GM21737 (cell line): ENCODE measurements around the gene GKAP1.
"Not testable (repeated sequence)": the region's sequence is repeated elsewhere in the genome, so short reads cannot be mapped to it uniquely, and the experiment has no call there.

Source experiments
- ATAC-seq: cut with Tn5 transposase; IDR thresholded peaks from one replicate; pipeline ENCODE4 v1.9.1; 2021; ENCODE audit warnings: mild to moderate bottlenecking, moderate library complexity; ENCODE audit not compliant: unreplicated experiment

The GKAP1 gene

DNA sequence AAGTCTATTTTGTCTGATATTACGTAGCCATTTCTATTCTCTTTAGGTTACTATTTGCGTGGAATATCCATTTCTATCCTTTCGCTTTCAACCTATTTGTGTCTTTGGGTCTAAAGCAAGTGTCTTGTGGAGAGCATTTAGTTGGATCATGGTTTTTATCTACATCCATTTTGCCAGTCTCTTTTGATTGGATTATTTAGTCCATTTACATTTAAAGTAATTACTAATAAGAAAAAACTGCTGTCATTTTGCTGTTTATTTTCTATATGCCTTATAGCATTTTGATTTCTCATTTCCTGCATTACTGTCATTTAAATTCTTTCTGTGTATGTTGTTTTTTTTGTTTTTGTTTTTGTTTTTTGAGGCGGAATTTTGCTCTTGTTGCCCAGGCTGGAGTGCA is 83.8 kb downstream of the GKAP1 start:
- no peak for ATAC-seq

DNA sequence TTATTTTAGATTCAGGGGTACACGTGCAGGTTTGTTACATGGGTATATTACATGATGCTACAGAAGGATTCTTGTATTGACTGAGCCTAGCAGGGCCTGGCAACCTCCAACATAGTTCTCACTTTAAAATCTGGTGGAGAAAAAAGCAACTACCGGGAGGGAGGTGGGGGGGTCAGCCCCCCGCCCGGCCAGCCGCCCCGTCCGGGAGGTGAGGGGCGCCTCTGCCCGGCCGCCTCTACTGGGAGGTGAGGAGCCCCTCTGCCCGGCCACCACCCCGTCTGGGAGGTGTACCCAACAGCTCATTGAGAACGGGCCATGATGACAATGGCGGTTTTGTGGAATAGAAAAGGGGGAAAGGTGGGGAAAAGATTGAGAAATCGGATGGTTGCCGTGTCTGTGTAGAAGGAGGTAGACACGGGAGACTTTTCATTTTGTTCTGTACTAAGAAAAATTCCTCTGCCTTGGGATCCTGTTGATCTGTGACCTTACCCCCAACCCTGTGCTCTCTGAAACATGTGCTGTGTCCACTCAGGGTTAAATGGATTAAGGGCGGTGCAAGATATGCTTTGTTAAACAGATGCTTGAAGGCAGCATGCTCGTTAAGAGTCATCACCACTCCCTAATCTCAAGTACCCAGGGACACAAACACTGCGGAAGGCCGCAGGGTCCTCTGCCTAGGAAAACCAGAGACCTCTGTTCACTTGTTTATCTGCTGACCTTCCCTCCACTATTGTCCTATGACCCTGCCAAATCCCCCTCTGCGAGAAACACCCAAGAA is 88.8 kb downstream of the GKAP1 start:
- not testable (repeated sequence) for ATAC-seq

DNA sequence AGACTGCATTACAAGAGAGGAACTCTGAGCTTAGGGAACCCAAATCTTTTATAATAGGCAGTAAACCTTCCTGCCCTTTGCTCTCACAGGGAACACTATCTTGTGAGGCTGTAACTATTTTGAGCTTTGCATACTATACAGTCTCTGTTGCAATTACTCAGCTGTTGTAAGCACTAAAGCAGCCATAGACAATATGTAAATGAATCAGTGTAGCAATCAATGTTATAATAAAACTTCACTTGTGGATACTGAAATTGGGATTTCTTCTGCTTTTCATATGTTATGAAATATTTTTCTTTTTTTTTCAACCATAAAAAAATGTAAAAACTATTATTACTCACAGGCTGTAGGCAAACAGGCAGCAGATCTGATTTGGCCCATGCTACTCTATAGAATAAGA is 93.1 kb downstream of the GKAP1 start:
- ATAC-seq: no peak

DNA sequence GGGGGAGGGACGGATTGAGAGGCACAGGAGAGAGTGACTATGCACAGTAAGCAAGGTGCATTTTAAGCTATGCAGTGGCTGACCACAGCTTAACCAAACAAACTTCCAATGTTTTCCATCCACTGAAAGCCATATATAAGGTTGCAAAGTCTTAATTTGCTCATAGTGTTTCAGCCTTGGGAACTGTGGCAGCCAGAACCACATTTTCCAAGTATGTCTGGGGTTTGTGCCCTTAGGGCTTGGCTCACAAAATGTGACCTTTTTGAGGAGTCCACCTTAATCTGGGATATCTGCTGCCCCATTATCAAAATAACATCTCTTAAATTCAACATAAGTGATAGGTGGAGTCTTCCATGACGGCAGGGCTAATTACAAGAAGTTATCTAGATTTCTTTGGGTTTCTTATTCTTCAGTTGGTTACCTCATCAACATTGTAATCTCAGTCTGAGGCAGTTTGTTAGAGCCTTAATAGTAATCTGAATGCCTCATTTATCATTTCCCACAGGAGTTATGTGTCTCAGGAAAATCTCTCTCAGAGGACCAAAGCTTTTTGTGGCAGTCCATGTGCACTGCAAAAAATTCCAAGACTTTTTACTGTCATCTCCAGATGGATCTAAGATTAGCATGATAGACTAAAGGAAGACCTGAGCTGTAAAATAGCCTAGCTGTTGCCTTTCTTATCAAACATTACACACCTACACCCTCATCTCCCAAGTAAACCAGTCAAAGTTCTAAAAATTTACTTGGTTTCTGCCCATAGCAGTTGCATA is 94.7 kb downstream of the GKAP1 start:
- ATAC-seq: no peak

DNA sequence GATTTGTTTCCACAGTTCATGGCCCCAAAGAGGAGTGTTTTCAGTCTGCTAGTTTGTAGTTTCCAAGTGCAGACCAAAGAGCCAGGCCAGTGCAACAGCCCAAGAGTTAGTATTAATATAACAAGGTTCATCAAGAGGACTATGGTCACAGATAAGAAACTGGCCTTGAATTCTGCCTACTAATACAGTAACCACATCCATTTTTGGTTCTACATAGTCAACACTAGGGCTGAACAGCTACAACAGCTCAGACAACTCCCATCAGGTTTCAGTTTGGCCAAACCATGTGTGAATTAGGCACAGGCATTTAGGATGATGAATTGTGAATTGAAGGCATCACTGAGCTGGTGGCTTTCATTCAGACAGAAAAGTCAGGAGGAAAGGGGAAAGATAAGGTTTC is 96.1 kb downstream of the GKAP1 start:
- ATAC-seq: no peak

DNA sequence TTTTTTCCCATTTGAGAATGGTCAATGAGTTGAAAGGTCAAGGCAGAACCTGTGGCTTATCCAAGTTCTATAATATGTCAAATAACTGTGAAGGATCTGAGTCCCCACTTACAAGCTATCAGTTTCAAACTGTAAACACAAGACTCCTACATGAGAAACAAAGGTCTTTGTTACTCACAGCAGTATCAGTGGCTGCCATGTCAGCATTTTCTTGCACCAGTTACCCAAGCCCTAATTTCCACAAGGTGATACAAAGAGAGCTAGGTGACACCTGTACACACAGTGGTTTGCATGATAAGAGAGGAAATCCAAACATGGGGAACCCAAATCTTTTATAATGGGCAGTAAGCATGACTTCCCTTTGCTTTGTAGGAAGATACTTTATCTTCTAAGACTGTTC is 101.8 kb downstream of the GKAP1 start:
- ATAC-seq: no peak

DNA sequence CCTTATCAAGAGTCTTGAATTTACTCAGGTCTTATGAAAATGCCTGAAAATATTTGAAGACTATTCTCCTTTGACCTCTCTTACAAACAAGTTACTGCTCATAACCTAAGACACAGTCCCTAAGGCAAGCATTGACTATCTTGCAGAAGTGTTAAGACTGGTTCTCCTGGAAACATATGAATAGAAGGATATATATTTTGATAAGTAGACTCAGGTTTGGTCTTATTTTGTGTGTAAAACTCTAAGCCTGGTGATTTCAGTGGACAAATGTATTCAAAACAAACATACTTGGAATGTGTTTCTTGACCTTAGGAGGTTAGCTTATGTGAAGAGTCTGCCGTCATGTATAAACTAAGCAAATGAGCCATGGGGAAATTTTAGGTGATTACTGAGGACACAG is 102.3 kb downstream of the GKAP1 start:
- ATAC-seq: no peak

DNA sequence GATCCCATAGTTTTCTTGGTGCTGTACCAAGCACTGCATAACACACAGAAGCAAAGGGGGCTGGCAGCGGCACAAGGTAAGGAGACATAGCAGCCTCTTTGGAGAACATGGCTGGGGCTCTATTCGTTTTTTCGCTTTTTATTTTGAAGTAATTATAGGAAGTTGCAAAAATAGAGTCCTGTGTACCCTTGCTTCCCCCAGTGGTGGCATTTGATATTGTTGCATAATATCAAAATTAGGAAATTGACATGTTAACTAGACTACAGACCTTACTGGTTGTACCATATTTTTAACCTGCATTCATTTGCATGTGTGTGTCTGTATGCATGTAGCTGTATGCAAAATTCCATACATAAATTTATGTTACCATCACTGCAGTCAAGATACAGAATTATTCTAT is 103.2 kb downstream of the GKAP1 start:
- ATAC-seq: no peak

DNA sequence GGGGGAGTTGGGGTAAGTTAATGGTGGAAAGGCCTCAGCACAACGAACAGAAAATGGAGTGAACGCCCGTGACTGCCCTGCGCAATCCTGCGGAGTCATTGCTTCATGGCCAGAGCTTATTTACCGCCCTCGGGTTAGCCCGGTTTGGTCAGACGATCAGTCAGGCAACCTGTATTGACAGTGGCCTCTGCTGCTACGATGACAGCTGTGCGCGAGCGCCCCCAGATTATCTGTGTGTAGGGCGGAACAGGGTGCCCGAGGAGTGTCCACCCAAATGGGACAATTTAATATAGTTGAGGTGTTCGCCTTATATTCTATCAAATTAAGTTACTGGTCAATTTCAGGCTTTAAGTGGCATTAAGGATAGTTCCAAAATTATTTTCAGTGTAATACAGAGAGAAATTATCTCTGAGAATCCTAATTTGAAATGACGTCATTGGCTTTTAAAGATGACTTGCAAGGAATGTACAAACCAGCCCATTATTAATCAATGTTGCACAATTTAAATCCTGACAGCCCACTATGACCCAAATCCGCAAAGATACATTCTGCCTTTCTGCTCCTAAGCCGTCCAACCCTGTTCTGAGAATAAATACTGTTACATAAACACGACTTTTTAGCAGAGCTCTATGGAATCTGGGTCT is 108.9 kb downstream of the GKAP1 start:
- peak; percentile 48 for ATAC-seq

DNA sequence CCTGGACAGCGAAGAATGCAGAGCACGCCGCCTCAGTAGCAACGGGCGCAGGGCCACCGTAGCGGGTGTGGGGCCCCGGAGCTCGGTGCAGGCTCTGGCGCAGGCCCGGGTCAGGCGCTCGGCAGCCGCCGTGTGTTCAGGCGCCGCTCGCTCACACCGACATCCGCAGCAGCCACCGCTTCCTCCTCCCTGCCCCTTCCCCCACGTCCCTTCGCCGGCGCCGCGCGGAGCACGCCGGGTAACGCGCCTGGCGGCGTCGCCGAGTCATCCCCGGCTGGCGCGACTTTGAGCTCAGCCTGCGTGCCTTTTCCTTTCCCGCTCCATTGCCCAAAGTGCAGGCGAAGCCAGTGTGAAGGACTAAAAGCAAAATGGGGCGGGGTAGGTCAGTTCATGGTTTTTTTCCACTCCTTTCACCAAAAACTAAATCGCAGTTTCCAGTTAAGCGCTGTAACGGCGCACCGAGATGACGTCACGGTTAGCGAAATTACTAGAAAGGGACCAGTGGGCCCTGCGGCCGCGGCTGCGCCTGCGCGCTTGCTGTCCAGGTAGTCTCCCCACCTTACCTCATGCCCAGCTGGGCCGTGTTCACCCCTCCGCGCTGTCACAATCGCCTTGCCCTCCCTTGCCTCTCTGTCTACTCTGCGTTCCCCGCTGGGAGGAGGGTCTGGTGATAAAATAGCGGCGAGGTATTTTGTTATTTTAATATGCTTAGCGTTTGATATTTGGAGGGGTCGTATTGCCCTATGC is 109.6 kb downstream of the GKAP1 start, which contains the start of gene UBQLN1:
Gene UBQLN1, minus strand, starts transcription at position 191 of the 747 bp plus-strand sequence. CDS start 279 bp downstream, outside the sequence.
- peak; percentile 78 for ATAC-seq

DNA sequence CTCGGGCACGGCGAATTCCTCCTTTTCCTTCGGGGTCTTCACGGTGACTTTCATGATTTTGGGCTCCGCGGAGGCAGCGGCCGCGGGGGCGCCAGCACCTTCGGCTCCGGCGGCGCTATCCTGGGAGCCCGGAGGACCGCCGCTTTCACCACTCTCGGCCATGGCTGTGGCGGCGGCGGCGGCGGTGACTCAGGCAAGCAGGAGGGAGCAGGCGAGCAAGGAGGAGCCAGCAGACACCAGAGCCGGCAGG is 110.1 kb downstream of the GKAP1 start:
- ATAC-seq: peak; percentile 38

DNA sequence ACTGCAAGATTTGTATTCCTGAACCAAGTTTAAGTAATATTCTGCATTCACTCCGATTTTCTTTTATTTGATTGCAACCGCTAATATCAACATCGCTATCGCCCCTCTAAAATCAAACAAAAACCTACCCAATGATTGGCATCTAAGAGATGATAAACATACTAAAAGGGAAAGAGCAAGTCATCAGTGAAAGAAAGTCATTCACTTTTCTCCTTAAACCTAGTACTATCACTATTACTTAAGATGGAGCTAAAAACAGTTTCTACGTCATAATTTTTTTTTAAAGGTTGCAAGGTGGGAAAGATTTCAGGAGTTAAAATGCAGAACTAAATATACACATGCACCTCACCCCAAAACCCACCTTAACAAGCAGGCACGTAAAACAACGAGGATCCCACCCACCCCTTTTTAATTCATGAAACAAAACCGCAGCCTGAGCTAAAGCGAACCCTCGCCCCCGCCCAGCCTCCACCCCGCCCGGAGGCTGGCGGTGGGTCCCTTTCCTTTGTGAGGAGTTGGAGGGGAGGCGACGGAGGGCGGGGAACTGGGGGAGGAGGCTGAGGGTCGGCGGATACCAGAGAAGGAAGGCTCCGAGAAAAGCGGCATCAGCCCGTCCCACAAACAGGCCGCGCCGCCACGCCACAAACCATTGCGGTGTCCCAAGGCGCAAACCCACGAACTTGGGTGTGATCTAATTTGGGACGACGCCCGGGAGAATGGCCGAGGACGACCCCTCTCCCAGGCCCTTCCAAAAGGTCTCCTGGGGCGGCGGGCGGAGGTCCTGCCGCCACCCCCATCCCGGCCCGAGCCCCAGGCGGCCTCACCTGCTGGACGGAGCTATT is 110.7 kb downstream of the GKAP1 start:
- peak; percentile 21 for ATAC-seq

DNA sequence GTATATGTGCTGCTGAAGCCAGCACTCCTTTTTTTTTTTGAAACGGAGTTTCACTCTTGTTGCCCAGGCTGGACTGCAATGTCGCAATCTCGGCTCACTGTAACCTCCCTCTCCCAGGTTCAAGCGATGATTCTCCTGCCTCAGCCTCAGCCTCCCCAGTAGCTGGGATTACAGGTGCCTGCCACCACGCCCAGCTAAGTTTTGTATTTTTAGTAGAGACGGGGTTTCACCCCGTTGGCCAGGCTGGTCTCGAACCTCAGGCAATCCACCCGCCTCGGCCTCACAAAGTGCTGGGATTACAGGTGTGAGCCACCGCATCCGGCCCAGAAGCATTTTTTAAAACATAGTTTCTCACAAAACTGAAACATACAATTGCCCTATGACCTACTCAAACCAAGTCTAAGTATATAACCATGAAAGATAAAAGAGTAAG is 112.3 kb downstream of the GKAP1 start:
- not testable (repeated sequence) for ATAC-seq

DNA sequence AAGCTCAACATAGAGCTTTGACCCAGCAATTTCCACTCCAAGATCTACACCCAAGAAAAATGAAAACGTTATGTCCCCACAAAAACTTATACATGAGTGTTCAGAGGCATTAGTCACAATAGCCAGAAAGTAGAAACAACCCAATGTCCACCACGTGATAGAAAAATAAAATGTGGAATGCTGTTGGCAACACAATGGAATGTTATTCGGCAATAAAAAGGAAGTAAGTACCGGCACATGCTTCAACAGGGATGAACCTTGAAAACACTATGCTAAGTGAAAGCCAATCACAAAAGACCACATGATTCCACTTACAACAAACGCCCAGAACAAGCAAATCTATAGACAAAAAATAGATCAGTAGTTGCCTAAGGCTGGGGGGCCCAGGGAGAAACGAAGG is 115.8 kb downstream of the GKAP1 start:
- ATAC-seq: no peak

DNA sequence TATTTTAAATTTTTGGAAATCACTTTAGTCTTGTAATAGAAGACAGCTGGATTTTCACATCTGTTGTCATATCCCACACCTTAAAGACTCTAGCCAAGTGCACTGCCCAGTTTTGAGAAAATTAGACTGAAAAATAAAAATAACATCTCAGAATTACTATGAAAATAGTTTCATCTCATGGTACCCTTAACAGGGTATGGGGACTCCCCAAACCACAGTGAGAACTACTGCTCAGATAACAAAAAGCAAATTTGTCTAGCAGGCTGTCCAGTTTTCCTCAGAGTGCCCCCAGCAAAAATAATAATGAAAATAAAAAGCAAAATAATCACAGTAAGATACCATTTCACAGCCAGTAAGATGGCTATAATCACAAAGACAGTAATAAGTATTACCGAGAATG is 116.3 kb downstream of the GKAP1 start:
- ATAC-seq: no peak

DNA sequence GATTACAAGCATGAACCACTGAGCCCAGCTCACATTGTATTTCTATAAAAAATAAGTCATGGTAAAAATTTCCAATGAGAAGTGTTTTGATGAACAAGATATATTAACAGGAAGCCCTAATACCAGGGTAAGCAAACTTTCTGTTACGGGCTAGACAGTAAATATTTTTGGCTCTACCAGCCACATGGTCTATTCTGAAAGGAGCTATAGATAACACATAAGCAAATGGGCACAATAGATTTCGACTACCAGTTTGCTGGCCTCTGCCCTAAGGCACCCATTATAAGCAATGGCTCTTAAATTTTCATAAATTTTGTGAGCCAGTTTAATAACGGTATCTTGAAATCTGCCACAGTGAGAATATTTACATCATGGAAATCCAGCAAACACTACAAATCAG is 118.0 kb downstream of the GKAP1 start:
- no peak for ATAC-seq

DNA sequence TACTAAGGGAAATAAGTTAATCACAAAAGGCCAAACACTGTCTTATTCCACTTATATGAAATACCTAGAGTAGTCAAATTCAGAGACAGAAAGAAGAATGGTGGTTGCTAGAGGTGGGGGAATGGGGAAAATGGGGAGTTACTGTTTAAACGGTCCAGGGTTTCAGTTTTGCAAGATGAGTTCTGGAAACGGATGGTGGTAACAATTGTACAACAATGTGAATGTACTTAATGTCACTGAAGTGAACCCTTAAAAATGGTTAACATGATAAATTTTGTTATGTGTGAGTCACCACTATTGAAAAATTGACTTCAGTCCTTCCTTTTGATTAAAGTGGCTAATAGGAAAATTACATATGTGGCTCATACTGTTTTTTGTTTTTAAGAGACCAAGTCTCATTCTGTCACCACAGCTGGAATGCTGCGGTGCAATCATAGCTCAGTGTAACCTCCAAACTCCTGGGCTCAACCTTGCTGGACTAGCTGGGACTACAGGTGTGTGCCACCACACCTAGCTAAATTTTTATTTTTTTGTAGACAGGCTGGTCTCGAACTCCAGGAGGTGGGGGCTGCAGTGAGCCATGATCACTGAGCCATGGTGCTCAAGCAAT is 118.5 kb downstream of the GKAP1 start:
- ATAC-seq: no peak

DNA sequence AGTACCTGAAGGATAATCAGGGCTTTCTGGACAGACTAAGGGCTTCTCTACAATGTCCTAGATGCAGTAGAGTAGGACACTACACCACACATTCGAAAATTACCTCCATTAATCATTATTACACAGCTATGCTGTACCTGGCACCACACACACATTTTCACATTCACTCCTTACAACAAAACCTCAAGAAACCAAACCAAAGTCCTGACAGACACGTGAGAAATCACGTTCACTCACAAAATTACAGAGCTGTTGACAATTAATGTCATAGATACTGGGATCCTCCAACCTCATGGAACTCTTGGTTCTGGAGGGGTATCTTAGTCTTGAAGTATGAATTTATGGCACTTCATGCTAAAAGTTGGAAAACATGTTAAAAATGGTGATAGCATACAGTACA is 126.1 kb downstream of the GKAP1 start:
- ATAC-seq: no peak
